ENCODE data around the gene CWC25.

CWC25 gene
- 68.5 to 98.2 (median 78.2) reads per million in 3 donors for total RNA-seq

DNA sequence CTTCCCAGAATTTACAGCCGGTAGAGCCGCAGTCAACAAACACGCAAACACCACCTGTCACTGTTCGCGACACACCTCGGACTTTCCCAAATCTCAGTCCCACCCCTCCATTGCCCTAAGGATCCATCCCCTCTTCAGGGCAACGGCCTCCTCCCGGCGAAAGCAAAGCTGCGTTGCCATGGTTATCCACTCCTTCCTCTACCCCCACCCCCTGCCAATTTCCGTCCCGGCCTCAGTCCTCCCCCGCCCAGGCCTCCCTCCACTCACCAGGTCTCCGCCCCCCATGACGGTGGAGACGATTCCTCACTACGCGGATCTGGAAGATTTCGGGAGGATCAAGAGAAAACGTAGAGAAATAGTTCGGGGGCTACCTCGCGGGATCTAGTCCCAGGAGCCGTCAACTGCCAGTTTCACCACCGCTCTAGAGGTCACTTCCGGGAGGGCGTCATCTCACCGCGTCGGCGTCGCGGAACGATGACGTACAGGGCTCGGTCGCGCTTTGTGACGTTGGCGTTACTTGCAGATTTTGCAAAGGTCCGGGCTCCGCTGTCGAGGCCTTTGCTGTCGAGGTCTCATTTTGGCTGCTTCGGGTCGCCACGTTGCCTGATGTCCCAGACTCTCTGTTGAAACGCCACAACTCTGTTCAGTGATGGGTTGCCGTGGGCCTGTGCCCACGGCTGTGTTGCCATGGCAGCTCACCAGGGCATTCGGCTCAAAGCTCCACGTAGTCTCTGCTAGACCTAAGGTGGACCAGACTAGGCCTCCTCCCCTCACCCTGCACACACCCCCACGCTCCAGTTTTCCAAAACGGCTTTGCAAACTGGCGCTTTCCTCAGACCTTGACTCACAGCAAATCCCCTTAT, at the start of gene CWC25:
Gene CWC25 (minus strand): TSS at position 423 of the 863 bp plus-strand sequence. CDS start 138 bp downstream, at position 285.
- peak within 1 kb of the TSS; percentile 82 for H3K4me3 ChIP-seq (ENCODE audit: insufficient read depth, low read depth, low read length, poor library complexity, severe bottlenecking)
- H3K9me3 ChIP-seq (ENCODE audit: control insufficient read depth, low read length), result no peaks in the 10 kb centered on the region
- peaks cover 14% of the 10 kb centered on the region for H3K36me3 ChIP-seq (ENCODE audit: control insufficient read depth, insufficient read depth, low read length)
- peaks cover 15% of the 10 kb centered on the region for H3K4me1 ChIP-seq (ENCODE audit: control insufficient read depth, insufficient read depth, low read length, poor library complexity, severe bottlenecking)
- H3K27ac ChIP-seq (ENCODE audit: insufficient read depth, low read length, poor library complexity, severe bottlenecking), result peak within 1 kb of the TSS; percentile 98
- no peaks in the 10 kb centered on the region for H3K27me3 ChIP-seq (replicated peaks; ENCODE audit: control insufficient read depth, insufficient read depth, low read length, poor library complexity, severe bottlenecking)
- peak; percentile 91 to 95 (median 94) for DNase-seq

DNA sequence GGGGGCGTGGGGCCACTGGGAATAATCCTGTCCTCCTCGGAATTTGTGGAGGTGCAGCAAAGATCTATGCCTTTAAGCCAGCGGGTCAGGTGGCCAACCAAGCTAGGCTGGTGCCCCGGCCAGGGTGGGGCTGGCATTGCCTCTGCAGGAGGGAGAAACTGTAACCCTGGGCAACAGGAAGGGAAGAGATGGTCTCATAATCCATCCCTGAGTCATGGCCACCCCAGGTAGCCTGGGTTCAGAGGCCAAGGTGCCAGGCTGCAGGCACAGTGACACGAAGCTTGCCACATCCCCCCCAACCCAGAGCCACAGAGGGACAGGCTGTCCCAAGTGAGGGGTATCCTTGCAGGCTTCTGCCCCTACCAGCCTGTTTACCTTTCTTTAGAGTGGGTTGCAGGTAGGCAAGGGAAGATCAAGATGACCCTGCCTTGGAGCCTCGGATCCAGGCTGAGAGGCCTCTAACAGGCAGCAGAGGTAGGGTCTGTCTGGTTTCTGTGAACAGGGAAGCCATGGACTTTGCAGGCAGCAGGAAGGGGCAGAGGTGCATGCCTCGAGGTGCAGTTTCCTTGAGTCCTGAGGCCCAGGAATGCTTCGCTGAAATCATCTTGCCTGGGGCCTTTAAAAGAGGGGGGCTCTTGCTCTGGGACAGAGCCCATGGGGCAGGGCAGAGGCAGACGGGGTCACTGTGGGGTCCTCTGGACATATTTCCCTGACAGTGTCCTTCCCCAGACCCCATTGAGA, 48.7 kb upstream of the CWC25 start:
- Histone ChIP-seq H3K36me3 (ENCODE audit: control insufficient read depth, insufficient read depth, low read length) (peaks cover 13% of the 10 kb centered on the region), H3K27me3 (replicated peaks; ENCODE audit: control insufficient read depth, insufficient read depth, low read length, poor library complexity, severe bottlenecking) (no peaks in the 10 kb centered on the region), H3K27ac (ENCODE audit: insufficient read depth, low read length, poor library complexity, severe bottlenecking) (peak overlapping the region; percentile 69), H3K9me3 (ENCODE audit: control insufficient read depth, low read length) (no peaks in the 10 kb centered on the region), H3K4me3 (ENCODE audit: insufficient read depth, low read depth, low read length, poor library complexity, severe bottlenecking) (no peak overlapping the region), H3K4me1 (ENCODE audit: control insufficient read depth, insufficient read depth, low read length, poor library complexity, severe bottlenecking) (peaks cover 66% of the 10 kb centered on the region)
- no peak for DNase-seq

DNA sequence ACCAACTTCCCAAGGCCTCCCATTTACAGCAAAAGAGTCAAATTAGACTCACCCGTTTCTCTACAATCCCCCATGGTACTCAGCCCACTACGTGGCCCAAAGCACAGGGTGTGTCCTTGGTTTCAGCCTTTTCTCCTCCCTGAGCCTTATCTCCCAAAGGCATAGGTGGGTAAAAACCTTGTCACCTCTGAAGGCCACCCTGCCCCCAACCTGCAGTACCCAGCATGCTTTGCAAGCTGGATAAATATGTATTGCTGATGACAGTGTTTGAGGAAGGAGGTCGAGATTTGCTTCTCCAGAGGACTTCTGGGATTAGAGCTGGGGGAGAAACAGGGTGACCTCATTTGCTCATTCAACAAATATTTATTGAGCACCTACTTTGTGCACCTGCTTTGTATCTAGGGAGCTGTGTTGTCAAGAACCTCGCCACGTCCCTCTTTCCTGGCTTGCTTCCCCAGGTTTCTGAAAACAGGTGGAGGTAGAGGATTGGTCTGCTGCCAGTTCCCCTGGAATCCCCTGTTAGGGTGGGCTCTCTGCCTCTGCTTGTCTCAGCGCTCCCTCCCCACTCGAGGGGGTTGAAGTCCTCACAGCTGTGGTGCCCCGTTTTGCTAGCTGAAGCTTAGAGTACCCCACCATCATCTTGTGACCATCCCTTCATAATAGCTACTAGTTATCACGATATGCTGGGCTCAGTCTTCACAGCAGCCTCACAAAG, 47.7 kb upstream of the CWC25 start:
- Histone ChIP-seq H3K9me3 (ENCODE audit: control insufficient read depth, low read length) (no peaks in the 10 kb centered on the region), H3K4me3 (ENCODE audit: insufficient read depth, low read depth, low read length, poor library complexity, severe bottlenecking) (peak overlapping the region; percentile 85), H3K4me1 (ENCODE audit: control insufficient read depth, insufficient read depth, low read length, poor library complexity, severe bottlenecking) (peaks cover 61% of the 10 kb centered on the region), H3K36me3 (ENCODE audit: control insufficient read depth, insufficient read depth, low read length) (peaks cover 3% of the 10 kb centered on the region), H3K27me3 (replicated peaks; ENCODE audit: control insufficient read depth, insufficient read depth, low read length, poor library complexity, severe bottlenecking) (no peaks in the 10 kb centered on the region), H3K27ac (ENCODE audit: insufficient read depth, low read length, poor library complexity, severe bottlenecking) (peak overlapping the region; percentile 69)
- DNase-seq, result no peak

DNA sequence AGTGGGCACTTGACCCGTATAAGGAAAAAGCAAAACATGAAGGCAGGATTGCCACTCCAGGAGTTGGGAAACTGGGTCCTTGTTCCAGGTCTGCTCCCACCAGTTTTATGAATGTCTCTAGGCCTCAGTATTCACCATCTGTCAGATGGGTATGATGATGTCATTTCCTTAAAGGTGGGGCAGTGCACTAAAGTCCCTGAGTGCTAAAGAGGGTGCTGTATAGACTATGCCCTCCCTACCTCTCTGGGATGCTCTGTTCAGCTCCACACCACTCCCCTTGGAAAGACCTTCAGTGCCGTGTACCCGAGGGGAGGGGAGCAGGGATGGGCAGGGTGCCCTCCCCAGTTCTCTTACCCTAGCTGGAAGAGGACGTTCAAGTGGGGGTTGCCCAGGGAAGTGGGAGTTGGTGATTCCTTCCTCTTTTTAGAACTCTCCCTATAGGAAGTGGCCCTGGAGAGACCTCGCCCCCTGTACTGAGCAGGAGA, 46.9 kb upstream of the CWC25 start:
- Histone ChIP-seq H3K9me3 (ENCODE audit: control insufficient read depth, low read length) (no peaks in the 10 kb centered on the region), H3K4me1 (ENCODE audit: control insufficient read depth, insufficient read depth, low read length, poor library complexity, severe bottlenecking) (peaks cover 54% of the 10 kb centered on the region), H3K27ac (ENCODE audit: insufficient read depth, low read length, poor library complexity, severe bottlenecking) (peak overlapping the region; percentile 69), H3K36me3 (ENCODE audit: control insufficient read depth, insufficient read depth, low read length) (no peaks in the 10 kb centered on the region), H3K27me3 (replicated peaks; ENCODE audit: control insufficient read depth, insufficient read depth, low read length, poor library complexity, severe bottlenecking) (no peaks in the 10 kb centered on the region), H3K4me3 (ENCODE audit: insufficient read depth, low read depth, low read length, poor library complexity, severe bottlenecking) (peak overlapping the region; percentile 85)
- DNase-seq, result no peak

DNA sequence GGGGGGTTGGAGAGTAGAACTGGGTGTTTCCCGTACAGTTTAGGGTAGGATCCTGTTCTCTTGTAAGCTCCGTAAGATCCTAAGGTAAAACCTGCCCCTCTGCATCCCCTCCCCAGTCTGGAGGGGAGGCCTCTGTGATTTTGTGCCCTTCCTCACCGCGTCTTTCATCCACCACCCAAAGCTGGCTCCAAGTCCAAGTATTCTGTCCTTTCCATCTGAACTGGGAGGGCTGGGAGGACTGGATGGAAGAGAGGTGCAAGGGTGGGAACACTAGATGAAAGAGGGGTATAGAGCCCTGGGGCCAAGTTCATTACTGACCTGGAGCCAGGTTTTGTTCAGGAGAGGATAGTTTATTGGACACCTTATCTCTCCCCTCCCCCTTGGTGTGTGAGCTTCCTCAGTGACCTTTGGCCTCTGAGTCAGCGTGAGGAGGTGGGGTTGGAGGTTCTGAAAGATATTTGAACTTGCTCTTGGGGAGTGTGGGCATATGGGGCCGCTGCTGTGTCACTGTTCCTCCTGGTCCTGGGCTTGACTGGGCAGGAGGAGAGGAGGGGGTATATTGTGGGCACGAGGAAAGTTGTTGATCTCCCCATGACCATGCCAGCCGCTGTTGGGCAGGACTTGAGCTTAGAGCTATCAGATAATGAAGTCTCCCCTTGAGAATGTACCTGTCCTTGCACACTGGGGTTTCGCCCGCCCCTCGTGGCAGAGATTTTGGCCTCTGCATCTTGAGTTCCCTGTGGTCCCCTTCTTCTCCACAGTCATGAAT, 46.3 kb upstream of the CWC25 start:
- peak; percentile 23 to 60 (median 51) for DNase-seq
- Histone ChIP-seq H3K27me3 (replicated peaks; ENCODE audit: control insufficient read depth, insufficient read depth, low read length, poor library complexity, severe bottlenecking) (no peaks in the 10 kb centered on the region), H3K27ac (ENCODE audit: insufficient read depth, low read length, poor library complexity, severe bottlenecking) (peak overlapping the region; percentile 69), H3K36me3 (ENCODE audit: control insufficient read depth, insufficient read depth, low read length) (no peaks in the 10 kb centered on the region), H3K4me1 (ENCODE audit: control insufficient read depth, insufficient read depth, low read length, poor library complexity, severe bottlenecking) (peaks cover 50% of the 10 kb centered on the region), H3K4me3 (ENCODE audit: insufficient read depth, low read depth, low read length, poor library complexity, severe bottlenecking) (peak overlapping the region; percentile 85), H3K9me3 (ENCODE audit: control insufficient read depth, low read length) (no peaks in the 10 kb centered on the region)

DNA sequence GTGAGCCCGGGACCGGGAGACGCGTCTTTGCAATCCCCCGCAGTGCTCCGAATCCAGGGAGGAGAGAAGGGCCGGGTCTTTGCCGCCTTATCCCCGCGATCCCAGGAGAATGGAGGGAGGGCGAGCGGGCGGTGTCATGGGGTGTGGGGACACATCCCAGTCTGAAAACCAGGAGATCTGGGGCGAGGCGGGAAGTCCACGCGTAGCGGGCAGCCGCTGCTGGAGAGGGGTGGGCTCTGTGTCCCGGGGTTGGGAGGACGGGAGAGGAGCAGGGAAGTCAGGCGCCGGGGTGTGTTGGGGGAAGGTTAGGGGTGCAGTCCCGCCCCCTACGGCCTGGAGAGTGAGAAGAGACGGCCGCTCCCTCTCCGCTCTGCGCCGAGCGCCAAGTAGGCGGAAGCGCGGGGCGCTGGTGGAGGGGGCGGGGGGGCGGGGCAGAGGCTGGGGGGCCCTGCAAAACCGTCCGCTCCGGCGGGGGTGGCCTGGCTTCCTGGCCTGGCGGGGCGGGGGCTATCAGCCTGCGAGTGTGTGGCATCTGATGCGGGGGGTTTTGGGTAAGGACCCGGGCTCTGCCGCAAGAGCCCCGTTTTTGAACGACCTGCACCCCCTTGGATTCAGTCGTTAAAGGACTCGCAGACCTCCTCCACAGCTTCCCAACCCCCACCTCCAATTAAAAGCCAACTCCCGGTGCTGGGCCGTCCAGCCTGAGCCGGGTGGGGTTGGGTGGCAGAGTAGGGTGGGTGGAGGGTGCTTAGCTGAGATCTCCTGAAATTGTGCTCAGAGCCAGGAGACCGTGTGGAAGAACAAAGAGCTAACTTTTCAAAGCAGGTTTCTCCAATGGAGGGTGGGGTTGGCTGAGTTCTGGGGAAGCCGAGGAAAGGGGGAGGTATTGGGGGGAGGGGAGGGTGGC, 45.4 kb upstream of the CWC25 start:
- no peaks in the 10 kb centered on the region for H3K36me3 ChIP-seq (ENCODE audit: control insufficient read depth, insufficient read depth, low read length)
- peaks cover 46% of the 10 kb centered on the region for H3K4me1 ChIP-seq (ENCODE audit: control insufficient read depth, insufficient read depth, low read length, poor library complexity, severe bottlenecking)
- peak overlapping the region; percentile 85 for H3K4me3 ChIP-seq (ENCODE audit: insufficient read depth, low read depth, low read length, poor library complexity, severe bottlenecking)
- peak overlapping the region; percentile 87 for H3K27ac ChIP-seq (ENCODE audit: insufficient read depth, low read length, poor library complexity, severe bottlenecking)
- no peaks in the 10 kb centered on the region for H3K9me3 ChIP-seq (ENCODE audit: control insufficient read depth, low read length)
- H3K27me3 ChIP-seq (replicated peaks; ENCODE audit: control insufficient read depth, insufficient read depth, low read length, poor library complexity, severe bottlenecking), result no peaks in the 10 kb centered on the region
- peak; percentile 33 to 60 (median 45) for DNase-seq

DNA sequence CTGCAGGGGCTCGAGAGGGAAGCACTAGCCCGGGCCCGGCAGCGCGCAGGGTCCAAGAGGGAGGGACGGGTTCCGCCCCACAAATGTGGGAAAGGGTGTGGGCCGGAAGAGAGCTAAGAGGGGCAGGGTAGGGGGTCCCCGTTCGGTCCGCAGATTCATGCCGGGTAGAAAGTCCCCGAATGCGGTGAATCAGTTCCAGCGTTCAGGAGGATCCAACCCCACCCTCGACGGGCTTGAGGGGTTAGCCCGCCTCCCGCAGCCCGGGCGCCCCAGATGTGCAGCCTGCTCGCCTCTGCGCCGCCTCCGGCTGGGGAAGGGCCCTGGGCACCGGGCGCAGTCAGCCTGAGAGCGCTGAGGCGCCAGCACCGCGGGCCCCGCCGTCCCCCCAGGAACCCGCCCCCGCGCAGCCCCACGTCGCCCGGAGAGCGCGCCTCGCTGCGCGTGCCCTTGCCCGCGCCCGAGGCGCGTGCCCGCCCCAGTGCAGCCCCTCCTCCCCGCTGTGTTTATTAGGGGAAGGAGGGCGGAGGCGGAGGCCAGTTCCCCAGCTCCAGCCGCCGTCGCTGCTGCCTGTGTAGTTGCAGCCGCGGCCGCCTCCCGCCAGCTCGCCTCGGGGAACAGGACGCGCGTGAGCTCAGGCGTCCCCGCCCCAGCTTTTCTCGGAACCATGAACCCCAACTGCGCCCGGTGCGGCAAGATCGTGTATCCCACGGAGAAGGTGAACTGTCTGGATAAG, 44.6 kb upstream of the CWC25 start, which contains the start of gene LASP1:
Gene LASP1 (plus strand): TSS at position 533 of the 733 bp plus-strand sequence. CDS start 132 bp downstream, at position 665.
- Histone ChIP-seq H3K27me3 (replicated peaks; ENCODE audit: control insufficient read depth, insufficient read depth, low read length, poor library complexity, severe bottlenecking) (no peaks in the 10 kb centered on the region), H3K4me3 (ENCODE audit: insufficient read depth, low read depth, low read length, poor library complexity, severe bottlenecking) (peak within 1 kb of the TSS; percentile 85), H3K27ac (ENCODE audit: insufficient read depth, low read length, poor library complexity, severe bottlenecking) (peak within 1 kb of the TSS; percentile 87), H3K36me3 (ENCODE audit: control insufficient read depth, insufficient read depth, low read length) (no peaks in the 10 kb centered on the region), H3K4me1 (ENCODE audit: control insufficient read depth, insufficient read depth, low read length, poor library complexity, severe bottlenecking) (peaks cover 38% of the 10 kb centered on the region), H3K9me3 (ENCODE audit: control insufficient read depth, low read length) (no peaks in the 10 kb centered on the region)
- DNase-seq, result peak; percentile 75 to 77 (median 76)

DNA sequence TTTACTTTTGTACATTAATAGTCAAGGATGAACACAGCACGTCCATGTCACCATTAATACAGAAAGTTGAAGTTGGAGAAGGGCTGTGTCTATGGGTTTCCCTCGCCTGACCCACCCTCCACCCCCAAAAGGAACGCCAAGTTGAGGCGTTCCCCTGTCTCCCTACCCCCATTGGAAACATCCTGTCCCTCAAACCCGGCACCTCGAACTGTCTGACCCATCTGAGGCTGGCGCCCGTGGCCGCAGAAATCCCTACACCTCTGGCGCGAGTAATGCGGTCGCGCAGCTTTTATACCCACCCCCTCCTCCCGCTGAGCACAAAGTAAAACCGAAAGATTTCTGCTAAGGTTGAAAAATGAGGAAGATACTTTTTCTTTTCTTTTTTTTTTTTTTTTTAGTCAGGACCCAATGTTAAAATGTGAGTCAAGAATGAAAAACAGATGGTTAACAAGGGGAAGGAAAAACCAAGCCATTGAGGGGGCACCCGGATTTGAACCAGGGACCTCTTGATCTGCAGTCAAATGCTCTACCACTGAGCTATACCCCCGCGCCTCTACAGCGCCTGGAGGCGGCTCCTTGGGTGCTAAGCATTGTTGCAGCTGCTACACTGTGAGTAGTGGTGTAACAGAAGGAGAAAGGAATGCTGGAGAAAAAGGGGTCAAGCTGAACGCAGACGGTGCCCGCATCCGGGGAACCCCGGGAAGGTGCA, 43.9 kb upstream of the CWC25 start:
- Histone ChIP-seq H3K27ac (ENCODE audit: insufficient read depth, low read length, poor library complexity, severe bottlenecking) (peak overlapping the region; percentile 87), H3K4me1 (ENCODE audit: control insufficient read depth, insufficient read depth, low read length, poor library complexity, severe bottlenecking) (peaks cover 31% of the 10 kb centered on the region), H3K4me3 (ENCODE audit: insufficient read depth, low read depth, low read length, poor library complexity, severe bottlenecking) (peak overlapping the region; percentile 85), H3K27me3 (replicated peaks; ENCODE audit: control insufficient read depth, insufficient read depth, low read length, poor library complexity, severe bottlenecking) (no peaks in the 10 kb centered on the region), H3K9me3 (ENCODE audit: control insufficient read depth, low read length) (no peaks in the 10 kb centered on the region), H3K36me3 (ENCODE audit: control insufficient read depth, insufficient read depth, low read length) (no peaks in the 10 kb centered on the region)
- DNase-seq, result peak; percentile 73 to 78 (median 76)
